Pancreas (tissue), 10 donors: ENCODE data around the gene KLHL25. TPM values are rescaled to one million over a fixed set of nuclear protein-coding genes. Genes with fewer than 3 reads are reported as not detected.

ENCODE experiments used
- ATAC-seq, 4 donors: fragments of 200-7000 bp; cut with Tn5 transposase; one replicate each; pipeline versions ENCODE4 v1.8.0 to v1.9.1; 2020; ENCODE audit warnings: mild to moderate bottlenecking in 4 of 4, moderate library complexity in 4 of 4
- DNase-seq, 6 donors: peaks; one replicate each; pipeline ENCODE4 v3.0.0-alpha.2; 2020
- FAIRE-seq: peaks from 2 replicates; lab custom pipeline; 2012; peaks lifted over from hg19 to GRCh38; lab: Jason Lieb, UNC
- H3K27ac ChIP-seq, 4 donors: fragments of 200-600 bp; sonication (generic); 1 replicate in 3 of 4; 2 replicates in 1 of 4; pipeline versions ENCODE4 v1.5.0 to v1.8.0; 2020
- H3K27me3 ChIP-seq, 4 donors: fragments of 200-600 bp; one replicate each; pipeline ENCODE4 v1.8.0; 2021
- H3K36me3 ChIP-seq, 3 donors: fragments of 200-600 bp; sonication (generic) in 1 of 3; one replicate each; pipeline versions ENCODE4 v1.5.0 to v1.8.0; 2020 to 2021
- H3K4me1 ChIP-seq, 3 donors: fragments of 200-600 bp; one replicate each; pipeline ENCODE4 v1.8.0; 2021
- H3K4me3 ChIP-seq, 4 donors: fragments of 200-600 bp; sonication (generic) in 2 of 4; one replicate each; pipeline versions ENCODE4 v1.5.0 to v1.8.0; 2020 to 2021
- H3K9me3 ChIP-seq, 4 donors: fragments of 200-600 bp; one replicate each; pipeline ENCODE4 v1.8.0; 2021
- CTCF ChIP-seq, 4 donors: fragments of 200-600 bp; sonication (generic) in 3 of 4; IDR thresholded peaks; one replicate each; pipeline versions ENCODE4 v1.5.0 to v1.8.0; 2021; ENCODE audit warnings: antibody characterized with exemption in 4 of 4
- WGBS, 2 donors: extraction: QIAGEN DNeasy Blood & Tissue Kit; methylation state at CpG; one replicate each; pipeline ENCODE4 v1.1.7; 2013; 5-methylcytosine and 5-hydroxymethylcytosine counted together
- intact Hi-C, 3 donors: fragments of 100-400 bp; cut with DNase I; formaldehyde crosslinking; loops; one replicate each; pipeline versions ENCODE4 v1.11.1 to v1.14.2; 2022
- polyA plus RNA-seq, 2 donors: library from polyadenylated mRNA; stranded (reverse); fragments of 200-250 nt; gene quantifications; one replicate each; pipeline ENCODE4 v1.2.3, GENCODE V29; 2013
- total RNA-seq, 6 donors: library from RNA; stranded (reverse); fragmentation: NEBNext Ultra II Directional in 4 of 6; extraction: Animal tissue kit (Norgen Biotek cat#: 25700) in 4 of 6; gene quantifications; one replicate each; pipeline versions ENCODE4 v1.2.1 to v1.2.4, GENCODE V29; 2021 to 2023
- donor health status: healthy with polysubstance abuse.
- donor health status: DM: no; HTN: no; CAD: no; lungs with moderate emphysema.
- donor health status: DM: no; HTN: no; CAD: no.
- donor health status: control.
- donor health status: control.
- donor health status: Bipolar disorder and iron deficiency.
- donor health status: DM: yes; HTN: yes; CAD: no.
- donor health status: DM: no; HTN: no; CAD: no.
- donor health status: DM: no; HTN: no; CAD: no.
- donor health status: DM: yes; HTN: yes; CAD: no.

KLHL25 gene
- total and polyA plus RNA-seq, 8 donors = 0.93 to 3.3 (median 2.0) TPM

DNA sequence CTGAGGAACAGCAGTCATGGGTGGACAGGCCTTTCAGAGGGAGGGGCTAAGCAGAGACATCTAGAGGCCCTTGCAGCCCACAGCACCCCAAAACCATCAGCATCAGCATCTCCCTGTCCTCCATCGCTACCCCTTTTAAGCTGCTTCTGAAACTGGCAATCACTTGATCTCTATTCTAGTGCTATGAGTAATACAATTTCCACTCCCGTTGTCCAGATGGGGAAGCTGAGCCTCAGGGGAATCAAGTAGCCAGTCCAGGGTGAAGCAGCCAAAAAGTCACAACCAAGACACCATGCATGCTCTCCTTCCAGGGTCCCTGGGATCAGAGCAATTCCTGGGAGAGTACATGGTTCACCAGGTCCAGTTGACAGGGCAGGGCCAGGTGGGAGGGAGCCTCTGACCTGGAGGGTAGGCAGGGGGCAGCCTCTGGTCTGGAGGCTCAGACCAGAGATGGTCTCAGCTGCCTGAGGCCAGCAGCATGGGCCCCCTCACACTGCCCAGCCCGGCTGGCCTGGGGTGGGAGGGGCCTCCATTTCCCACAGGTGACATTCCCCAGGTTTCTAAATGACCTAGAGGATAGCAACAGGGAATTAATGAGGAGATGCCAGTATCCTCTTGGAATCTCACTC lies 30.0 kb downstream of the KLHL25 start:
- H3K4me1 ChIP-seq = peaks cover 0 to 4% (median 0%) of the 10 kb centered on the region in 3 donors
- FAIRE-seq = no peak
- H3K27ac ChIP-seq = no peak overlapping the region
- H3K4me3 ChIP-seq = no peak overlapping the region
- TF ChIP-seq CTCF (IDR thresholded peaks at IDR 0.05) = no peak
- DNase-seq = no peak
- no peaks in the 10 kb centered on the region for H3K27me3 ChIP-seq
- no peaks in the 10 kb centered on the region for H3K36me3 ChIP-seq
- H3K9me3 ChIP-seq = no peaks in the 10 kb centered on the region
- peak in 2 of 4 donors; percentile 19 to 23 for ATAC-seq
- WGBS, 2 donors = 72 to 75% methylated on average over 3 of the region's 3 CpGs
- intact Hi-C loops = no loop called here

DNA sequence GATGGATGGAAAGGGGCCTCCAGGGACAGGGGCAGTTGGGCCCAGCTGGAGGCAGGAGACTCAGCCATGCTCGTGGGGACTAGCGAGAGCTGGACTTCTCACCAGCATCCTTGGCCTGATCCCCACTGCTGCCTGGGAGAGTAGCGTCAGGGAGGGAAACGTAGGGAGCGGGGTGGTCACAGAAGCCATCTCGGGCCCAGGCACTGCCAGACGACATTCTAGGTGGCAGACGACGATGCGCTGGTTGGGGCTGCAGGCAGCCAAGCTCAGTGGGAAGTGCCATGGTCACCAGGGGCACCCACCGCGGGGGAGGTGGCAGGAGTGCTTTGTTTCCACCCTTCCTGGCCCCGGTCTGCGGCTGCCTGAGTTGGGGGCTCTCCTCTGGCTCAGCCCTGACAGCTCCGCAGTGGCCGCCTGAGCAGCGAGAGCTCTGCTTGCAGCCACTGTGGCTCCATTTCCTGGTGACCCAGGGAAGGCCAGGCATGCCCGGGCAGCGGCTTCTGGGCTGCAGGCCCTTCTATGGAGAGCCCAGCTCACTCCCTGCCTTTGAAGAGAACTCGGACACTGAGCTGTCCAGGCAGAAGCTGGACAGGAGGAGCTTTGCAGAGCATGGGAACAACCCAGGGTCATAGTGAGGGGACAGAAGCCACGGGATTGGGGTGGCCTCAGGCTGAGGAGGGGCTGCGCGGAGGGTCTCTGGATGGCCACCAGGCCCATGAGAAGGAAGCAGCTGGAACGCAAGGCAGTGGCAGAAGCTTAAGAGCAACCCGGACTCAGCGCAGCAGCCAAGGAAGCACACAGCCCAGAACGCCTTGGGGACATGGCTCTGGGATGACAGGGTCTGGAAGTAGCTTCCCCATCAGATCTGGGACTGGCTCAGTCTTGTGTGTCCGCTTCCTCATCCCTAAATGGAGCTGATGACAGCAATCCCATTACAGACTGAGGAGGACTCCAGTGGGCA lies 30.8 kb downstream of the KLHL25 start:
- intact Hi-C loops = no loop called here
- no peak for TF ChIP-seq CTCF (IDR thresholded peaks at IDR 0.05)
- 91 to 92% methylated on average over 28 of the region's 28 CpGs for WGBS, 2 donors
- Histone ChIP-seq H3K27me3 (no peaks in the 10 kb centered on the region), H3K36me3 (no peaks in the 10 kb centered on the region), H3K4me1 (peaks cover 0 to 4% (median 0%) of the 10 kb centered on the region in 3 donors), H3K27ac (no peak overlapping the region), H3K4me3 (no peak overlapping the region), H3K9me3 (no peaks in the 10 kb centered on the region)
- DNase-seq (peak in 1 of 6 donors; percentile 60), FAIRE-seq (no peak), ATAC-seq (no peak)

DNA sequence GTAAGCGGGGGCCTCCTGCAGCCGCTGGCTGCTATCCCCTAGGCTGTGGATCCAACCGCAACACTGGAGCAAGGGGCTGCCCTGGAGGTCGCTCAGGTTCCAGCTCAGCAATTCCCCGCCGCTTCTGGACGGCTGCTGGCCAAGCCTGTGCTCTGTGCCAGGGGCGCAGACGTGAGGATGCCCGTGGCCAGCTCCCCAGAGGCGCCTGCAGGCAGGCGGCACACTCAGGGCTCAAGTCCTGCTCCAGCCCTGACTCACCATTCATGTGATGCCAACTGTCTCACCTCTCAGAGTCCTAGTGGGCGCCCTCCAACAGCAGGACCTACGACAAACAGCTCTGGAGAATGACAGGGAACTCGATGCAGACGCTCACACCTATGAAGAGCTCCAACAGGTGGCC lies 31.6 kb downstream of the KLHL25 start:
- no peaks in the 10 kb centered on the region for H3K36me3 ChIP-seq
- intact Hi-C loops = no loop called here
- no peak overlapping the region for H3K4me3 ChIP-seq
- no peak overlapping the region for H3K27ac ChIP-seq
- WGBS, 2 donors = 95 to 97% methylated on average over 16 of the region's 16 CpGs
- ATAC-seq = no peak
- FAIRE-seq = no peak
- DNase-seq = peak in 1 of 6 donors; percentile 40
- no peaks in the 10 kb centered on the region for H3K27me3 ChIP-seq
- no peak for TF ChIP-seq CTCF (IDR thresholded peaks at IDR 0.05)
- H3K4me1 ChIP-seq = peaks cover 0 to 4% (median 0%) of the 10 kb centered on the region in 3 donors
- no peaks in the 10 kb centered on the region for H3K9me3 ChIP-seq

DNA sequence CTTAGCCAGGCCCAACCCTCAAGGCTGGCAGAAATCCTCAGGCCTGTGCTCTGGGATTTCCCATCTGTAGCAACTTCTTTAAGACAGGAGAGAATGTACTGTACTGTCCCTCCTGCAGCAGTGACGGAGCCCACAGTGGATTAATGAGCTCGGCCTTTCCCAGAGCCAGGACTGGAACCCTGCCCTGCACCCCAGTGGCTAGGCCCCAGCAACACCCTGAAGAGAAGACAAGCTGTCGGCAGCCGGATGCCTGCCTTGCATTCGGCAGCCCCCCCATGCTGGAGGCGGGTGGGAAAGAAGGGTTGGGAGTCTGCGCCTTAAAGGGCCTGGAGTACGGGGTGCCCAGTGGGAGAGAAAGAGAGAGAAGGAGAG lies 32.0 kb downstream of the KLHL25 start:
- TF ChIP-seq CTCF (IDR thresholded peaks at IDR 0.05) = no peak
- Histone ChIP-seq H3K4me1 (peaks cover 0 to 4% (median 0%) of the 10 kb centered on the region in 3 donors), H3K36me3 (no peaks in the 10 kb centered on the region), H3K4me3 (no peak overlapping the region), H3K27ac (no peak overlapping the region), H3K27me3 (no peaks in the 10 kb centered on the region), H3K9me3 (no peaks in the 10 kb centered on the region)
- WGBS, 2 donors = 90 to 91% methylated on average over 8 of the region's 8 CpGs
- FAIRE-seq (no peak), DNase-seq (peak in 1 of 6 donors; percentile 39), ATAC-seq (no peak)
- intact Hi-C loops = no loop called here
